Erythroblast (primary cell): ENCODE measurements around the gene CD8A.
"Not testable (repeated sequence)": the region's sequence is repeated elsewhere in the genome, so short reads cannot be mapped to it uniquely, and the experiment has no call there.

Experiments used
- DNase-seq, 2 experiments: peaks; one replicate each; lab custom pipeline; 2025; lab: John Stamatoyannopoulos, UW
- GATA1 ChIP-seq: IDR thresholded peaks from 2 replicates; pipeline ENCODE4 v1.6.1; 2011; ENCODE audit warnings: low read depth, mild to moderate bottlenecking, control low read depth, low read length, moderate library complexity
- POLR2A ChIP-seq: IDR thresholded peaks from 2 replicates; pipeline ENCODE4 v1.6.1; 2011; ENCODE audit warnings: mild to moderate bottlenecking, low read length

The CD8A gene

DNA sequence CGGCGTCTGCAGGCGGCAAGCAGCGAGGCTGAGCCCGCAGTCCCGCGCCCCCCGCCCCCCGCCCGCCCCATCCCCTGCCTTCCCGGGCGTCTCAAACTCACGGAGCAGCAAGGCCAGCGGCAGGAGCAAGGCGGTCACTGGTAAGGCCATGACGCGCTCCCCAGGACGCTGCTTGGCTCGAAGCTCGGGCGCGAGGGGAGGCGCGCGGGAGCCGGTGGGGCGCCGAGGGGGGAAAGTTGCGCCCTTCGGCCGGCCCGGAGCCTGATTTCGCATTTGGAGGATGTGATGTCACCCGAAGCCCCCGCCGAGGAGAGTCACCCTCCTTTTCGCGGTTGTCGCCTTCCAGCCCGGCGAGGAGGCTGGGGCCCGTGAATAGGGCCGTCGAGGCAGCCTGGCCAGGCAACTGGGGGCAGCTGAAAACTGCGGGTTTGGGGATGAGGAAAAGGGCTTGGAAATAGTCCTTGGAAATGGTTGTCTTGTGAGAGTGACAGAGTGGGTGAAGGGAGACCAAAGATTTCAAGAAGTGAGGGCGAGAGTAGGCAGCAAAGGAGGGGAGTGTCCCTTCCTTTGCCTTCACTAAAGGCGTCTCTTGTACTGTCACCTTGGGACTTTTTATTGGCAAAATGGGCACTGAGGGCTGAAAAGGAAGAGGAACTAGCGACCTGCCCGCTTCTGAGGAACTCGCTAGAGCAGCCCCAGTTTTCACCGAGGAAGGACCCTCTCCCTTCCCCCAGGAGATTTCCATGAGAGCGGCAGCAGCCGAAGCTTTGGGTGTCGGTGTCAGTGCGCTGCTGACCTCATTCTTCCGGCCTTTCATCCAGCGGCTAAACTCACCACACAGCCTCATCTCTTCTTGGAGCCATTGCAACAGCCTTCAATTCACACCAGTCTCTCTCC is at the start of gene CD8A:
Gene CD8A (minus strand): TSS at position 238 of the 897 bp plus-strand sequence. CDS start 88 bp downstream, at position 150.
- TF ChIP-seq POLR2A = no peak
- no peak for TF ChIP-seq GATA1
- no peak for DNase-seq

DNA sequence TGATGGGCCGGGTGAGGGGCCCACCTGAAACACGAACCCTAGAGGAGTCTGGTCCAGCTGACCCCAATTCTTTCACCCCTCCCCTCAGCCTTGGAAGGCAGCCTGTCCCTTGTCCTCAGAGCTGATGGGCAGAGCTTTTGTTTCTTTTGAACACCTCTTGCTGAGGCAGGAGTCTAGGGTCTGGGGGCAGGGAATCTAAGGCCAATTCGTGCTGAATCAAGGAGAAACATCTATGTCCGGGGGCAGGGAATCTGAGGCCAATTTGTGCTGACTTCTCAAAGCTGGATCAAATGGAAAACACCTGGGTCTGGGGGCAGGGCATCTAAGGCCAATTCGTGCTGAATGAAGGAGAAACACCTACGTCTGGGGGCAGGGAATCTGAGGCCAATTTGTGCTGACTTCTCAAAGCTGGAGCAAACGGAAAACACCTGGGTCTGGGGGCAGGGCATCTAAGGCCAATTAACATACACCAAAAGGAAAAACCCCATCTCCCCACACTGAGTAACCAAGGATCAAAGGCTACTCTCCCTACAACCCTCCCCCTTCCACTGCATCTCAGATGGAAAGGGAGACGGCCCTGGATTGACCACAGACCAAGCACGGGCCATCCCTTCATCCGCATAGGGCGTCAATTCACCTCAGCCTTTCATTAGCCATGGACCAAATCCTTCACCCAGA is 49.3 kb upstream of the CD8A start:
- not testable (repeated sequence) for DNase-seq

DNA sequence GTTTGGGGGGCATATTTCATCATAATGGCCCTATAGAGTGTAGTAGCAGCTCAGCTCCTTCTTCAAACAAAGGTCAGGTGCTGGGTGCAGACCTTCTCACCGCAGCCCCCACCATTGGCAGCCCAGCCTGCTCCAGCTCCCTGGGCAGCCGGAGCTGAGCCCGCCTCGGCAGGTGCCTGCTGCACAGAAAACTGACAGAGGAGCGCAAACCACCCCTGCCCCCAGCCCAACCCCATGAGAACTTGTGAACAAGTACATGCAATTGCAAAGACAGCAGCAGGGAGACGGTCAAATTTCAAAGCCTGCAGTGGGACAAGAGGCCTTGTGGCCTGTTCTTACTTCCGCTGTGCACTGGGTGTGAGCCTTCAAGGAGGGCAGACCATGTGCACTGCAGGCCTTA is 48.7 kb upstream of the CD8A start:
- DNase-seq = not testable (repeated sequence)

DNA sequence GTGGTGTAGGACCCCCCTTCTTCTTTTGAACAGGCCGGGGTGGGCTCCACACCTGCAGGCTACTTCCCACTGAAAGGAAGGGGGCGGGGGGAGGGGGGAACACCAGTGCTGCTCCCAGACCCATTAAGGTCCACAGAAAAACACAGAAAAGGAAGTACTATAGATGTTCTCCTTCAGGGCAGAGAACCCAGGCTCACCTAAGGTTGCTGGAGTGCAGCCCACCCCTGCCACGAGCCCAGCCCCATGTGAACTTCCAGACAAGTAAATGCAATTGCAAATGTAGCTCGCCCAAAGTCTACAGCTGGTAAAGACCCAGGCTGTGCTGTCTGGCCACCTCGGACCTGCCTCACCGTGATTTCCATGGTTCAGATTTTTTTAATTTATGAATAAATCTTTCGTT is 47.0 kb upstream of the CD8A start:
- not testable (repeated sequence) for DNase-seq

DNA sequence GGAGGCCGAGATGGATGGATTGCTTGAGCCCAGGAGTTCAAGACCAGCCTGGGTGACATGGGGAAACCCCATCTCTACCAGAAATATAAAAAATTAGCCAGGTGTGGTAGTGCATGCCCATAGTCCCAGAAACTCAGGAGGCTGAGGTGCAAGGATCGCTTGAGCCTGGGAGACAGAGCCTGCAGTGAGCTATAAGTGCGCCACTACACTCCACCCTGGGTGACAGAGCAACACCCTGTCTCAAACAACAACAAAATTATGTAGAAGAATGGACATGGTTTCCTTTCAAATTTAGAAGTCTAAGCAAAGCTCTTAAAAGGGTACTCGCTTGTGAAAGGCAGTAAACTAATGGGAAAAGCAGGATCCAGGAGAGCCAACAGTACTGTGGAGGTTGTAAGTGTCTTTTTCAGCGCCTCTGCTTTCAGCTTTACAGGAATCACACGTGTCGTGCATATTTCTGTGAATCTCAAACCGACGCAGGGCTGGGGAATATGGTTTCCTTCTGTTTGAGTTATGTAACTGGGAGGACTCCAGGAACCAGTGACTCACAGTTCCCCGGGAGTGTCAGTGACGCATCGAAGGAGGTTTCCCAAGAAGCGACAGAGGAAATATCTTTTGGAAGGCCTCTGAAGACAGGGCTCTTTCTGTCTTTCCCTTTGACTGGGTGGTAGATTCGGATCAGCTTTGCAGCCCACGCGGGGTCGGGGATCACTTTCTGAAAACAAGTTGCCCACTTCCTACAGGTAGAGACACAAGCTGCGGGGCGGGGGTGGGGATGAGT is 46.4 kb upstream of the CD8A start:
- DNase-seq = peak; percentile 15 to 66

DNA sequence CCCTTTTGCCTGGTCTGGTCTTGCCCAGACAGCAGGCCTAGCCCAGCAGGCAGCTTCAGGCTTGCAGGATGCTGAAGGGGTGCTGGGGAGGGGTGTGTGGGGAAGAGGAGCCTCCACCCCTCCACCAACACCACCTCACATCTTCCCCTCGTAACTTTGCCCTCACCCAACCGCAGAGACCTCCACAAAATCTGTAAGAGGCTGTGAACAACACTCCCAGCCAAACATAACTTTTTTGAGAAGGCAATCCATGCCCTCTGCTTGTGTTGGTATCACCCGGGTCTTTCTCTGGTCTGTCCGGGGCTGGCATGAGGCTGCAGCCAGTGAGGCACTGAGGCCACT is 44.8 kb upstream of the CD8A start:
- DNase-seq = not testable (repeated sequence)

DNA sequence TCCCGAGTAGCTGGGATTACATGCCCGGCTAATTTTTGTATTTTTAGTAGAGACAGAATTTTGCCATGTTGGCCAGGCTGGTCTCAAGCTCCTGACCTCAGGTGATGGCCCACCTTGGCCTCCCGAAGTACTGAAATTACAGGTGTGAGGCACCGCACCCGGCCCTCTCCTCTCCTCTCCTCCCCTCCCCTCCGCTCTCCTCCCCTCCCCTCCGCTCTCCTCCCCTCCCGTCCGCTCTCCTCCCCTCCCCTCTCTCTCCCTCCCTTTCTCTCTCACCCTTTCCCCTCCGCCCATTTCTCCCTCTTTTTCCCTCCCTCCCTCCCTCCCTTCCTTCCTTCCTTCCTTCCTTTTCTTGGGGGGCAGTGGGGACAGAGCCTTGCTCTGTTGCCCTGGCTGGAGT is 42.6 kb upstream of the CD8A start:
- no peak for TF ChIP-seq GATA1
- no peak for TF ChIP-seq POLR2A
- no peak for DNase-seq

DNA sequence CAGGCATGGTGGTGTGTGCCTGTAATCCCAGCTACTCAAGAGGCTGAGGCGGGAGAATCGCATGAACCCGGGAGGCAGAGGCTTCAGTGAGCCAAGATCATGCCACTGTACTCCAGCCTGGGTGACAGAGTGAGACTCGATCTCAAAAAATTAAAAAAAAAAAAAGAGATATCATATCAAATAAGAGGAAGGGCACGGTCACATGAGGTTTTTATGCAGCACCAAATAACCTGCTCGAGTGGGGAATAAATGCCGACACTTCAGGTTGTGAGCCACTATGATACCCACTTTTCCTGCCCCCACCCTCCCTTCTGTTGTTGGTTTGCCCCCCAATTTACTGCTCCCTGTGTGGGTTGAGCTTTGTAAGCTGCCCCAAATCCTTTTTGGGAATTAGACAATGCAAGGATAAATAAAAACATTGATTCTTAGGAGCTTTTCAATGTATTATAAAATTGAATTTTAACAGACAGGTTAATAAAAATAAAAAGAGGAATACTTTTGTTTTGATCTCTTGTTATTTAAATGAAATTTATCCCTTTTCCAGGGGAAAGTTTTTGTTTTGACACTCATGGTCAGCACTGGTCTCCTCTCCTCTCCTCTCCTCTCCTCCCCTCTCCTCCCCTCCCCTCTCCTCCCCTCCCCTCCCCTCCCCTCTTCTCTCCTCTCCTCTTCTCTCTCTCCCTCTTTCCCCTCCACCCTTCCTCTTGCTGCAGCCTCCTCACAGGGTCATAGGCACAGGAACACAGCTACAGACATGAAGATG is 41.8 kb upstream of the CD8A start:
- TF ChIP-seq GATA1 (no peak), POLR2A (no peak)
- no peak for DNase-seq

DNA sequence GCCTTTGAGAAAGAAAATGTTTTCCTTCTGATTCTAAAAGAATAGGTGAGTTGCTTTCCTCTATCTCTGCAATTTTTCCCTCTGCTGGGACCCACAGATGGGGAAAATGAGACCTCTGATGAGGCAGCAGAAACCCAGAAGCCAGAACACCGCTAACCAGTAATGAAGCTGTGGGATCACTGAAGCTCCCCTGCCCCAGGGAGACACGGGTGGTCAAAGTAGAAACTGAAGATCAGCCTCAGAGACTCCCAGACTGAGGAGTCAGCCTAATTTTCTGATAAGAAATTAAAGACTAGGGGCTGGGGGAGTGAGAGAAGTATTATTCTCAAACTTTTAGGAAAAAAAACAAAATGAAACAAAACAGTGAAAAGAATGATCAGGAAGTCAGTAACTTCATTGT is 40.8 kb upstream of the CD8A start:
- DNase-seq = peak in 1 of 2 experiments; percentile 16
- TF ChIP-seq GATA1 = no peak
- no peak for TF ChIP-seq POLR2A

DNA sequence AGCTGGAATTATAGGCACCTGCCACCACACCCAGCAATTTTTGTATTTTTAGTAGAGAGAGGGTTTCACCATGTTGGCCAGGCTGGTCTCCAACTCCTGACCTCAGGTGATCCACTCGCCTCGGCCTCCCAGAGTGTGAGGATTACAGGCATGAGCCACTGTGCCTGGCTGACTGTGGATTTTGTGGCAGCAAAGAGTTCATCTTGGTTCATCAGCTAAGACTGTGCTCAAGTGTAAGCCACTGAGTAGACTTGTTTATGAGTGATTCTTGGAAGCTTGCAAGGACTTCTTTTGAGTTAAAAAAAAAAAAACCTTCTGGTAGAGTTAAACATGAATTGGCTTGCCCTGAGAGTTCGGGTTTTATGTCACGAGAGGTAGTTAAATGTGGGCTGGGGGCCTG is 36.2 kb upstream of the CD8A start:
- DNase-seq = no peak
- TF ChIP-seq POLR2A (no peak), GATA1 (no peak)

DNA sequence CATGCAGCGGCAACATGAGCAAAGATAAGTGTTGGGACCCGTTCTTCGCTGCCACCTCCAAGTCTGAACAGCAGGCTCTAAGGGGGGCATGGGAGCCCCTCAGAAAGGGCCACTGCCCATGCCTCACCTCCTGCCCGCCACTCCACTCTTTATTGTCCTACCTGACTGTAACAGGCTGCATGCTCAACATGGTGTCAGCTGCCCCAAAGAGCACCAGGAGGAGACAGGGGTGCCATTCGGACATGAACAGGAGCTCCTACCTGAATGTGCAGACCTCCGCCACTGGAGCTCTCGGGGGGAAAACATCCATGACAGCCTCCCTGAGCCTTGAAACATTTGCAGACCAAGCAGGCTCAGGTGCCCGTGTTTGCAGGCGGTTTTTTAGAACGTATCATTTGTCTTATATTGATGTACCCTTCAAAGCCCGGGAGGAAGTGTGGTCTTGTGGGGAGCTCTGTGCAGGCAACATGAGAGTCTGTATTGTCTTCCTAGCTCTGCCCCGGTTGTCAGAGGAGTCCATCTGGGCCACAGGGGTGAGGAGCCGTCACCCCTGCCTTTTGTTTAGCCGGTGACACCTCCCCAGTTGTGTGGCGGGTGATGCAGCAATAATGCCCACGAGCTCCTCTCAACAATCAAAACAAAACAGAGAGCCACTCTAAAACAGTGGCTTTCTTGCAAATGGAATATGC is 35.1 kb upstream of the CD8A start:
- DNase-seq = no peak
- TF ChIP-seq GATA1 = no peak
- no peak for TF ChIP-seq POLR2A

DNA sequence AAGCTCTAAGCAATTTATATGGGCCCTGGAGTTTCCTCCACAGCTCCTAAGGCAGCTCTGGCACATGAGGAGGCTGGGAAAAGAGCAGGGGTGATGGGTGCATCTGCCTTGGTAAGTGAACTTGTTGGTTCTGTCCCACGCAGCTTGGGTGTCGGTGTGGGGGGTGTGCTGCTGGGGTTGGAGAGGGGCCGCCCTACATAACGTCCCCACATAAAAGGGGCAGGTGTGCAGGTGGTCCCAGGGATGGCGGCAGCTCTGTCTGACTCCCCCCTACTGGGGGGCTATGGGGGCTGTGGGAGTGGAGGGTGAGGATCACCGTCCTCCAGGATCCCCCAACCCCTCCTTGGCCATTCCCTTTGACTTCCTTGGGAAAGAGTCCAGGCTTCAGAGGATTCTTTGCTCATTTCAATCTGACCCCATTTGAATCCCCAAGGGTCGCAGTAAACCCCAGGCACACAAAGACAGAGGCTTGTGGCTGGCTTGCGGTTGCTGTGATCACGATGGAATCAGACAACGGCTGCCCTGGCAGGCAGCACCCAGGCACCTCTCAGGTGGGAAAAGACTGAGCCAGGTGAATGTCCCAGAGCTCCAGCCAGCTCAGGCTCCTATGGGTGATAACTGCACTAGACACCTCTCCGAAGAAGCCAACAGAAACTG is 34.5 kb upstream of the CD8A start:
- TF ChIP-seq POLR2A = no peak
- no peak for TF ChIP-seq GATA1

More for the DNA sequence above, 34.5 kb upstream of the CD8A start:
- DNase-seq = no peak
